GM12801 (cell line): ENCODE measurements around the gene DZANK1.

Source experiments
- TF ChIP-seq, protein P1 (sequence below): IDR thresholded peaks from one replicate; pipeline ENCODE4 v1.5.1; 2011; ENCODE audit warnings: control low read depth; ENCODE audit not compliant: insufficient read length; ENCODE audit errors: extremely low read depth

Gene DZANK1

DNA sequence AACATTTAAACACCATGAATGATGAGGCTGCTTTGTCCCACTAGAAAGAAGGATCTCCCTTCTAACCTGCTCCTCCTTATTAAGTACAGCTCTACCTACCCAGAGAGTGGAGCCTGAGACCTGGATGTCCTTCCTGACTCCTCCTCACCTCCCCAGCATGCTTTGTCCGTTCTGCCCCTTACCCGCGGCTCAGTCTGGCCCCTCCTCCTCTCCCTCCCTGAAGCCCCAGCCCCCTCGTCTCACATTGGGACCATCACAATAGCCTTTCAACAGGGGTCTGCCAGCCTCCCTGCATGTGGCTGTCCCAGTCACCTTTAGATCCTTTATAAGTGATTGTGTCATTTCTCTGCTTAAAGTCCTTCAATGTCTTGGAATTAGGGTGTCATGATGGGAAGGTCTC, 72.5 kb downstream of the DZANK1 start:
- TF ChIP-seq, protein P1, sequence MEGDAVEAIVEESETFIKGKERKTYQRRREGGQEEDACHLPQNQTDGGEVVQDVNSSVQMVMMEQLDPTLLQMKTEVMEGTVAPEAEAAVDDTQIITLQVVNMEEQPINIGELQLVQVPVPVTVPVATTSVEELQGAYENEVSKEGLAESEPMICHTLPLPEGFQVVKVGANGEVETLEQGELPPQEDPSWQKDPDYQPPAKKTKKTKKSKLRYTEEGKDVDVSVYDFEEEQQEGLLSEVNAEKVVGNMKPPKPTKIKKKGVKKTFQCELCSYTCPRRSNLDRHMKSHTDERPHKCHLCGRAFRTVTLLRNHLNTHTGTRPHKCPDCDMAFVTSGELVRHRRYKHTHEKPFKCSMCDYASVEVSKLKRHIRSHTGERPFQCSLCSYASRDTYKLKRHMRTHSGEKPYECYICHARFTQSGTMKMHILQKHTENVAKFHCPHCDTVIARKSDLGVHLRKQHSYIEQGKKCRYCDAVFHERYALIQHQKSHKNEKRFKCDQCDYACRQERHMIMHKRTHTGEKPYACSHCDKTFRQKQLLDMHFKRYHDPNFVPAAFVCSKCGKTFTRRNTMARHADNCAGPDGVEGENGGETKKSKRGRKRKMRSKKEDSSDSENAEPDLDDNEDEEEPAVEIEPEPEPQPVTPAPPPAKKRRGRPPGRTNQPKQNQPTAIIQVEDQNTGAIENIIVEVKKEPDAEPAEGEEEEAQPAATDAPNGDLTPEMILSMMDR, result no peak

DNA sequence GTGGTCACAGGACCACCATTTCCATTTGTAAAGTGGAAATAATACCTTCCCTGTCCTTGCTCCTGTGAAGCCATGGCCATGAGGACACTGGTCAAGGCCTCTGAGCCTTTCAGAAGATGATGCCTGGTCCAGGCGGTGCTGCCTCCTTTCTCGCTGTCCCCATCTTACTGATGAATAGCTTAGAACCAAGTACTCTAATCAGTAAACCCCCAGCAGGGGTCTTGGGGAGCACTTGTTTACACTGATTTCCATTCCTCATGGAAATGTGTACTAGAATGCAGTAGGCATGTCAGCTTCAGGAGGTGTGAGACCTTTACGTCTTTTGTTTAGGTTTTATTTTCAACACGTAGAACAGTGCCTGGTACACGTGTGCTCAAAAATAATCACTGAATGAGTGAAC, 75.1 kb downstream of the DZANK1 start:
- TF ChIP-seq, protein P1, result no peak

DNA sequence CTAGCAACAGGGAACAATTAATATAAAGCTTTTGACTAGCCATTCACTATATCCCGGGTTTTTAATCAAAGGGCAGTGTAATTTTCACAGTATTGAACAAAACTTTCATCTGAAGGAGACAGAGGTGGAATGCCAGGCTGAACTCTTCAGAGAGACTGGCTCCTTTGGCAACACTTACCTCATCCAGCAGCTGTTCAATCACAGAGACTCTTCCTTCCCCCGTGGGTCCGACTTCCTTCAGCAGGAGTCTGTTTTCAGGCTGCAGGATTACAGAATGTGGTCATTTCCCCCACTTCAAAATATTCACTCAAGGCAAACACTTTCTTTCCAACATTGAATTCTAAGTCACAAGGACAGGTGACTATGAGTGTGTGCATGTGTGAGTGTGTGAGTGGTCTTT, 76.6 kb downstream of the DZANK1 start:
- TF ChIP-seq, protein P1, result no peak

DNA sequence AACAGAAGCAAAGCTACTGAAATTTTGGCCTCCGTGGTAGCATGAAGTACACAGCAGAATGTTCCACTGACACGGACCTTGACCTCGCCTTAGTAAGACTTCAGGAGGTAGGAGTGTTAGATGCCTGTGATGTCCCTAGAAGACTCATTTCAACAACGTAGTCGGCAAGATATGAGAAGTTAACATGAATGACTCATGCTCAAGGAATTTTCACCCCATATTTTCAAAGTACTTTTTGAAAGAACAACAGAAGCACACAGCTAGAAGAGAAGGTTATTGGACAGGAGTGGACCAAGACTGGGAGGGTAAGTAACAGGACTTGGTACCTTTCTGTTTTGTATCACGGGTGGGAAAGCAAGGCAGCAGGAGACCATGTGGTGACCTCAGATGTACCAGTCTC, 78.0 kb downstream of the DZANK1 start:
- TF ChIP-seq, protein P1, result no peak

DNA sequence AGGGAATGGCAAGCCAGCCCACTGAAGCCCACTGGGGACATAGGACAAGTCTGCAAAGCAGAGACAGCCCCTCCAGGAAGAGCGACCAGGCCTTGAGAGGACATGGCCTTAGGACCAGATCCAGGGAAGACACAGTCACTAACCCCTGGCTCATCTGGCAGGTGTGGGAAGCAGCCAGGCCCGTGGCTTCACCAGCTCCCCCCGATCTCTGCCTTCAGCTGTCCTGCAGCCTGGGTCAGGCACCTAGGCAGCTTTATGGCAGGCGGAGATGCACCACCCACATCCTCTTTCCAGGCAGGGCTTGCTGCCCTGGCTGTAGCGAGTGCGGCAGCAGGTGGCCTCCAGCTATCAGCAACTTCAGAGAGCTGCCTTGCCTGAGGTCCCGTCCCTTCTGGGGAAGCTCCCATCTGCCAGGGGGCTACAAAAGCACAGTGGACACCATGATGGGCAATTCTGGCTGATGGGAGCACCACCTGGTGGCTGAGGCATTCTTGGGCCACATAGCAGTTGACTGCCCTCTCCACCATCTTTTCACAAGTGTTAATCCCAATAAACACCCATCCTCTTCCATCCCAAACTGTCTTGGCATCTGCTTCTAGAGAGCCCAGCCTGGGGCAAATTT, 85.8 kb downstream of the DZANK1 start:
- TF ChIP-seq, protein P1, result no peak

DNA sequence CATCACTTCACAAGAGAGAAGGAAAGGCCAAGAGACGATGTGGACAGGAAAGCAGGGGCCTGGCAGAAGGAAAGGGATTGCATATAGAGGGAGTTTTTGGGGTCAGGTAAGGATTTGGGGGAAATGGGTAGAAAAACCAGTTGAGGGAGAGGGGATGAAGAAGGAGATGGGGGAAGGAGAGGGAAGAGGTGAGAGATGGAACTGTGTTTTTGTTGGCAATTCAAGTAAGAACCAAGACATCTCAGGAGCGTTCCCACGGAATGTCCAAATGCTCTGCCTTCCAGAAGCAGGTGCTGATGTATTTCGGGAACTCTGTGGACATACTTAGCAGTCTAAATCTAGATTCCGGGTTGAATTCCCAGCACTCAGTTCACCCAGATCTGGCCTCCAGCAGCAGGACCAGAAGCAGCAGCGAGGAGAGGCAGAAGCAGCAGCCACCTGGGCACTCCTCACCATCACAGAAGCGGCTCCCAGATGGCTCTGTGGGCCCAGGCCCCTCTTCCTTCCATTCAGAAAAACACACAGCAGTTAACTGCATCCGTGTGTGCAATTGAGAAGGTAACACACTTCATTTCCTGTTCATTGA, 88.8 kb downstream of the DZANK1 start:
- TF ChIP-seq, protein P1, result no peak

DNA sequence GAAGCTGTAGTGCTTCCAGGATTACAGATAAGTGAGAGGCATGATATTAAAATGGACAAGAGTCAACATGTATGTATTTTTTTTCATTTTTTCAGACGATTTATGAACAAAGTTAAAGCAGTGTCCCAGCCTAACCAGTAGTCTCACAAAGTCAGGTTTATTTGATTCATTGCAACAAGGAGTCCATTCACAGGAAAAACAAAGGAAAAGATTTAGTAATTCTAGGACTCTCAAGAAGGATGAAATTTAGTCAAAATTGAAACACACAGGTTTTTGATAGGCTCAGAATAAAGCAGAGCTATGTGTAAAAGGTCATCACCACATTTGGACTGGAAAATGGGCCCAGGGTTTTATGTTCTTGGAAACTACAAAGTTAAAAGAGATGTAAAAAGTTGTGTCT, 94.5 kb downstream of the DZANK1 start:
- TF ChIP-seq, protein P1, result no peak
